Measurements from ENCODE around the gene TMEM50A.
"Not testable (repeated sequence)": the region's sequence is repeated elsewhere in the genome, so short reads cannot be mapped to it uniquely, and the experiment has no call there.

The TMEM50A gene

GRCh38 chr1:25300729-25301128 lies 37.4 kb upstream of the TMEM50A start:
- H3K27me3 ChIP-seq (ENCODE audit: insufficient read depth, low read length, poor library complexity); H3K4me1 ChIP-seq (ENCODE audit: insufficient read depth, low read length); DNase-seq; H3K27ac ChIP-seq (ENCODE audit: low read length); H3K9ac ChIP-seq (ENCODE audit: low read depth, low read length); H3K9me3 ChIP-seq (ENCODE audit: insufficient read depth, low read length, severe bottlenecking); H3K79me2 ChIP-seq (ENCODE audit: insufficient read depth, low read length); H3K4me3 ChIP-seq (ENCODE audit: low read depth in 1 of 2, low read length in 2 of 2); H3K36me3 ChIP-seq (ENCODE audit: insufficient read depth, low read length); H4K20me1 ChIP-seq (ENCODE audit: insufficient read depth, low read length); ATAC-seq (ENCODE audit: insufficient read depth, low read depth); H2AFZ ChIP-seq (ENCODE audit: low read depth, low read length); H3K4me2 ChIP-seq (ENCODE audit: insufficient read depth, low read length): not testable (repeated sequence)

DNA sequence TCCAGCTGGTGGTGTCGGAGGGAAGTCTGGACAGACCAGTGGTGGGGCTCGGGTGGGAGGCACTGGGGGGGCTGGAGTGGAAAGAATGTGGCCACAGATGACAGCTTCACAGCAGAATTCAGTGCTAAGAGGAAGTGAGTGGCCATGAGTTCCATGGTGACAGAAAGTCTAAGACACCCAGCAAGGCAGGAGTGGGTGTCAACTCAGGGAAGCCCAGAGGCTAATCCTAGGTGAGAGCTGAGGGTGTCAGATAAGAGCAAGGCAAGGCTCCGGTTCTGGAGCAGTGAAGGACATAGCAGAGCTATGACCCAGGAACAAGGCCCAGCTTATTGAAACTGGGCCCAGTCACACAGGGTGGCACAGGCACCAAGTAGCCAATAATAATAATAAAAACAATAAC lies 35.8 kb upstream of the TMEM50A start:
- H3K27me3 ChIP-seq (ENCODE audit: insufficient read depth, low read length, poor library complexity), result not testable (repeated sequence)

DNA sequence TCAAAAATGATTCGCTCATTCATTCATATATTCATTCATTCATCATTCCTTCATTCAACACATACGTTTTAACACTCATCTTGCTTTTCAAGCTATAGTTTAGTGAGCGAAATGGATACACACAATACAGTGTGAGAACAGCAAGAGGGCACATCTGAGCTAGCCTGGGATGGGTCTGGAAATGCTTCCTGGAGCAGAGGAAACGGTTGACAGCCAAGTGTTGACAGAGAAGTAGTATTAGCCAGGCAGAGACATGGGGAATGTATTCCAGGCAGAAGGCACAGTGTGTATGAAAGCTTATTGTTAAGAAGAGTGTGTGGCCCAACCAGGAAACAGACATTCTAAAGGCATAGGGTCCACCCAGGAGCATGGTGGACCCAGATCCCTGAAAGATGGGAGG lies 33.2 kb upstream of the TMEM50A start:
- DNase-seq; H3K36me3 ChIP-seq (ENCODE audit: insufficient read depth, low read length); H2AFZ ChIP-seq (ENCODE audit: low read depth, low read length); H3K4me3 ChIP-seq (ENCODE audit: low read depth in 1 of 2, low read length in 2 of 2); H3K9ac ChIP-seq (ENCODE audit: low read depth, low read length); H3K9me3 ChIP-seq (ENCODE audit: insufficient read depth, low read length, severe bottlenecking); H3K27ac ChIP-seq (ENCODE audit: low read length); H3K27me3 ChIP-seq (ENCODE audit: insufficient read depth, low read length, poor library complexity); H3K79me2 ChIP-seq (ENCODE audit: insufficient read depth, low read length); ATAC-seq (ENCODE audit: insufficient read depth, low read depth); H4K20me1 ChIP-seq (ENCODE audit: insufficient read depth, low read length); H3K4me1 ChIP-seq (ENCODE audit: insufficient read depth, low read length); H3K4me2 ChIP-seq (ENCODE audit: insufficient read depth, low read length): not testable (repeated sequence)

More for the DNA sequence above, 35.8 kb upstream of the TMEM50A start:
- not testable (repeated sequence) for H3K9ac ChIP-seq (ENCODE audit: low read depth, low read length); H4K20me1 ChIP-seq (ENCODE audit: insufficient read depth, low read length); ATAC-seq (ENCODE audit: insufficient read depth, low read depth); H3K4me3 ChIP-seq (ENCODE audit: low read depth in 1 of 2, low read length in 2 of 2); H3K27ac ChIP-seq (ENCODE audit: low read length); H3K9me3 ChIP-seq (ENCODE audit: insufficient read depth, low read length, severe bottlenecking); H2AFZ ChIP-seq (ENCODE audit: low read depth, low read length); DNase-seq; H3K79me2 ChIP-seq (ENCODE audit: insufficient read depth, low read length); H3K4me2 ChIP-seq (ENCODE audit: insufficient read depth, low read length); H3K36me3 ChIP-seq (ENCODE audit: insufficient read depth, low read length); H3K4me1 ChIP-seq (ENCODE audit: insufficient read depth, low read length)

- not testable (repeated sequence) for H3K4me1 ChIP-seq (ENCODE audit: insufficient read depth, low read length); H3K36me3 ChIP-seq (ENCODE audit: insufficient read depth, low read length); H3K9ac ChIP-seq (ENCODE audit: low read depth, low read length); H4K20me1 ChIP-seq (ENCODE audit: insufficient read depth, low read length); H3K27ac ChIP-seq (ENCODE audit: low read length); H3K4me3 ChIP-seq (ENCODE audit: low read depth in 1 of 2, low read length in 2 of 2); H3K4me2 ChIP-seq (ENCODE audit: insufficient read depth, low read length); H3K9me3 ChIP-seq (ENCODE audit: insufficient read depth, low read length, severe bottlenecking); H3K79me2 ChIP-seq (ENCODE audit: insufficient read depth, low read length); DNase-seq; H3K27me3 ChIP-seq (ENCODE audit: insufficient read depth, low read length, poor library complexity); H2AFZ ChIP-seq (ENCODE audit: low read depth, low read length); ATAC-seq (ENCODE audit: insufficient read depth, low read depth)
Observed at GRCh38 chr1:25308168-25308567, 30.0 kb upstream of the TMEM50A start.

DNA sequence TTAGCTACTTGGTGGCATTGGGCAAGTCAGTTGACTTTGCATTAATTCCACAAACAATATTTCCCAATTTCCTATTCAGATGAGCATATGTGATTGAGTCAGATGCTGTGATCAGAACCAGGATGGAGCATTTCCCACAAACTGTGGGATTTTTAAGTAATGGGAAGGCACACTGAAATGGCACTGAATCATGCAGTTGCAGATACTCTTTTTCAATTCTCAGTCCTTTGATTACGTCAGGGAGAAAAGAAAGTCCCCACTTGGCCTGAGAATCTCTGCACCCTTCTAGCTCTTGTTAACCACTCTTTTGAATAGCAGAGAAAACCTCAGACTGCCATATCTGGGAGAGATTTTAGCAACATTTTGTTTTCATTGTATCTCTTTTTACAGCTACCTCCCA lies 29.0 kb upstream of the TMEM50A start:
- H3K79me2 ChIP-seq (ENCODE audit: insufficient read depth, low read length); H3K4me1 ChIP-seq (ENCODE audit: insufficient read depth, low read length); H2AFZ ChIP-seq (ENCODE audit: low read depth, low read length); H3K4me2 ChIP-seq (ENCODE audit: insufficient read depth, low read length); H3K36me3 ChIP-seq (ENCODE audit: insufficient read depth, low read length); H3K27ac ChIP-seq (ENCODE audit: low read length); H4K20me1 ChIP-seq (ENCODE audit: insufficient read depth, low read length); DNase-seq; H3K9ac ChIP-seq (ENCODE audit: low read depth, low read length); H3K9me3 ChIP-seq (ENCODE audit: insufficient read depth, low read length, severe bottlenecking); H3K4me3 ChIP-seq (ENCODE audit: low read depth in 1 of 2, low read length in 2 of 2); ATAC-seq (ENCODE audit: insufficient read depth, low read depth); H3K27me3 ChIP-seq (ENCODE audit: insufficient read depth, low read length, poor library complexity): not testable (repeated sequence)

DNA sequence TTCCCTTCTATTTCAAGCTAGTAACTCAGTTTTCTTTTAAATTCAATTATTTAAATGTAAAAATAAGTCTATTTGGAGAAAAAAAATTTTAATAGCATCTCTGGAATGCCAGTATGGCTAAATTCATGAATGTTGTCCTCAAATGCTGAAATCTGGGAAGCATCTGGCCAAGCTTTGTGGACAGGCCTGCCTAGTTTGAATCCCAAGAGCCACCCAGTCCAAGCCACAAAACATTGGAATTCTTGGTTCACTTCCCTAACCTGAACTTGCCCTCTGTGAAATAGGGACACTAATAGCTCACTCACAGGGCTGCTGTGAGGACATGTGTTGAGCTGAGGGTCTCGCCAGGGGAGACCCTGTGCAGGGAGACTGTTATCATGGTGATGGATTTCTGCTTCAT lies 28.6 kb upstream of the TMEM50A start:
- not testable (repeated sequence) for H3K9me3 ChIP-seq (ENCODE audit: insufficient read depth, low read length, severe bottlenecking); H3K27ac ChIP-seq (ENCODE audit: low read length); H3K27me3 ChIP-seq (ENCODE audit: insufficient read depth, low read length, poor library complexity)

GRCh38 chr1:25312806-25313470 lies 25.2 kb upstream of the TMEM50A start:
- H3K9ac ChIP-seq (ENCODE audit: low read depth, low read length); DNase-seq; H4K20me1 ChIP-seq (ENCODE audit: insufficient read depth, low read length); H3K36me3 ChIP-seq (ENCODE audit: insufficient read depth, low read length); H3K27ac ChIP-seq (ENCODE audit: low read length); H3K27me3 ChIP-seq (ENCODE audit: insufficient read depth, low read length, poor library complexity); H3K9me3 ChIP-seq (ENCODE audit: insufficient read depth, low read length, severe bottlenecking); H2AFZ ChIP-seq (ENCODE audit: low read depth, low read length); ATAC-seq (ENCODE audit: insufficient read depth, low read depth); H3K4me2 ChIP-seq (ENCODE audit: insufficient read depth, low read length); H3K4me3 ChIP-seq (ENCODE audit: low read depth in 1 of 2, low read length in 2 of 2); H3K79me2 ChIP-seq (ENCODE audit: insufficient read depth, low read length); H3K4me1 ChIP-seq (ENCODE audit: insufficient read depth, low read length): not testable (repeated sequence)

More for the DNA sequence above, 28.6 kb upstream of the TMEM50A start:
- H3K4me2 ChIP-seq (ENCODE audit: insufficient read depth, low read length); H3K4me3 ChIP-seq (ENCODE audit: low read depth in 1 of 2, low read length in 2 of 2); H4K20me1 ChIP-seq (ENCODE audit: insufficient read depth, low read length); ATAC-seq (ENCODE audit: insufficient read depth, low read depth); H3K9ac ChIP-seq (ENCODE audit: low read depth, low read length); H3K79me2 ChIP-seq (ENCODE audit: insufficient read depth, low read length); H3K4me1 ChIP-seq (ENCODE audit: insufficient read depth, low read length); DNase-seq; H3K36me3 ChIP-seq (ENCODE audit: insufficient read depth, low read length); H2AFZ ChIP-seq (ENCODE audit: low read depth, low read length): not testable (repeated sequence)

GRCh38 chr1:25320314-25320938 lies 17.7 kb upstream of the TMEM50A start:
- not testable (repeated sequence) for H3K4me2 ChIP-seq (ENCODE audit: insufficient read depth, low read length); H3K79me2 ChIP-seq (ENCODE audit: insufficient read depth, low read length); H2AFZ ChIP-seq (ENCODE audit: low read depth, low read length); H3K27ac ChIP-seq (ENCODE audit: low read length); H3K4me3 ChIP-seq (ENCODE audit: low read depth in 1 of 2, low read length in 2 of 2); DNase-seq; H3K4me1 ChIP-seq (ENCODE audit: insufficient read depth, low read length); H4K20me1 ChIP-seq (ENCODE audit: insufficient read depth, low read length); ATAC-seq (ENCODE audit: insufficient read depth, low read depth); H3K36me3 ChIP-seq (ENCODE audit: insufficient read depth, low read length); H3K9me3 ChIP-seq (ENCODE audit: insufficient read depth, low read length, severe bottlenecking); H3K27me3 ChIP-seq (ENCODE audit: insufficient read depth, low read length, poor library complexity); H3K9ac ChIP-seq (ENCODE audit: low read depth, low read length)
